Stimulated activated CD8-positive, alpha-beta memory T cell treated with anti-CD3 and anti-CD28 coated beads, Interleukin-4, amount 100 ng/mL, for 48 hours (primary cell): ENCODE measurements around the gene ELL.

Experiments used
- DNase-seq: peaks from one replicate; pipeline ENCODE4 v3.0.0-alpha.2; 2020

Gene ELL

DNA sequence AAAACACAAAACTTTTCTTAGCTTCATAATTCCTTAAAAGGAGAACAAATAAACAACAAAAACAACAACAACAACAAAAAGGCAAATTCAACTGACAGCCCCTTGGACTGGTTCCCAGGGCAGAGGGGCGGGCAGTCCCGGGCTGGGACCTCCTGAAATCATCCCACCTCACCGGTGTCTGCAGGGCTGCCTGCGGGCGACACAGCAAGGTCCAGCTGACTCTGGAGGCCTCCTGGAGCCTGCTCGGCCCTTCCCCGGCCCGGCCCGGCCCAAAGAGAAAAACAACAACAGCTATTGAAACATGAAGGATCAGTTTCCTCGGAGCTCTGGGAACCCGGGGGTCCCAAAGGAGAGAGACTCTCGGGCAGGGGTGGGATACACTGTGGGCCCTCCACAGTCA is 78.9 kb downstream of the ELL start:
- no peak for DNase-seq

- no peak for DNase-seq
Observed at GRCh38 chr19:18441804-18442788, 79.8 kb downstream of the ELL start.

GRCh38 chr19:18440936-18441803 is 80.7 kb downstream of the ELL start:
- DNase-seq, result no peak

GRCh38 chr19:18440415-18440877 is 81.4 kb downstream of the ELL start:
- no peak for DNase-seq

- no peak for DNase-seq
Observed at GRCh38 chr19:18439910-18440237, 82.0 kb downstream of the ELL start.

DNA sequence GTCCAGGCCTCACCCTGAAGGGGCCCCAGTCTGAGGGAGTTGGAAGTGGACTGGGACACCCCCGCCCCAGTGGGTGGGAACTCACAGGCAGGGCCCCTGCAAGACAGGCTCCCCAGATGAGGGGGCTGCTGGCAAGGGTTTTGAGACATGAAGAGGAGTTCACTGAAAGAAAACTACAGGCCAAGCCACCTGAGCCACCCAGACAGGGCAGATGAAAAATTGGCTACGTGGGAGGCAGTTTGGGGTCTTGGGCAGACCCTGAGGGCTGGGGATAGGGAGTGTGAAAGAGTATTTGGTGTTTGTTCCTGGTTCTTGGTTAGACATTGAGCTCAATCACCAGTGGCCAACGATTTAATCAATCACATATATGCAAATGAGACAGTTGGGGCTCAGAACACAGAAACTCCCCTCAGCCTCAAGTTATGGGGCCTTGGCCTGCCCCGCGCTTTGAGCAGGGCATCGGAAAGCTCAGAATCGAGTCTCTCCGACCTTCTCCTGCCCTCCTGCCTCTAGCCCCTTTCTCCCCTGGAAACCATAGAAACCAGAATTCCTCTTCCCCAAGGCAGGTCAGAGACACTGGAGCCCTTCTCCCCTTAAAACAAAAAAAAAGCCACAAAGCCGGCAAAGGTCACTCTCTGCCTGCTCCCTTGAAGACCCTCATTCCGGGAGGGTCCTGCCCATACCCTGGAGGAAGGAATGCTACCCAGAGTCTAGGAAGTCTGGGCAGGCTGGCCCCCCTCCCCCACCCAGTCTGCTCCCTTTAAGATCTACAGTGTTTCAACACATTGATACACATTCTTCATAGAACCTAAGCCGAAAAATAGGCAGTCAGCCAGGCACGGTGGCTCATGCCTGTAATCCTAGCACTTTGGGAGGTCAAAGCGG is 82.6 kb downstream of the ELL start:
- no peak for DNase-seq

GRCh38 chr19:18438331-18439024 is 83.4 kb downstream of the ELL start:
- no peak for DNase-seq

DNA sequence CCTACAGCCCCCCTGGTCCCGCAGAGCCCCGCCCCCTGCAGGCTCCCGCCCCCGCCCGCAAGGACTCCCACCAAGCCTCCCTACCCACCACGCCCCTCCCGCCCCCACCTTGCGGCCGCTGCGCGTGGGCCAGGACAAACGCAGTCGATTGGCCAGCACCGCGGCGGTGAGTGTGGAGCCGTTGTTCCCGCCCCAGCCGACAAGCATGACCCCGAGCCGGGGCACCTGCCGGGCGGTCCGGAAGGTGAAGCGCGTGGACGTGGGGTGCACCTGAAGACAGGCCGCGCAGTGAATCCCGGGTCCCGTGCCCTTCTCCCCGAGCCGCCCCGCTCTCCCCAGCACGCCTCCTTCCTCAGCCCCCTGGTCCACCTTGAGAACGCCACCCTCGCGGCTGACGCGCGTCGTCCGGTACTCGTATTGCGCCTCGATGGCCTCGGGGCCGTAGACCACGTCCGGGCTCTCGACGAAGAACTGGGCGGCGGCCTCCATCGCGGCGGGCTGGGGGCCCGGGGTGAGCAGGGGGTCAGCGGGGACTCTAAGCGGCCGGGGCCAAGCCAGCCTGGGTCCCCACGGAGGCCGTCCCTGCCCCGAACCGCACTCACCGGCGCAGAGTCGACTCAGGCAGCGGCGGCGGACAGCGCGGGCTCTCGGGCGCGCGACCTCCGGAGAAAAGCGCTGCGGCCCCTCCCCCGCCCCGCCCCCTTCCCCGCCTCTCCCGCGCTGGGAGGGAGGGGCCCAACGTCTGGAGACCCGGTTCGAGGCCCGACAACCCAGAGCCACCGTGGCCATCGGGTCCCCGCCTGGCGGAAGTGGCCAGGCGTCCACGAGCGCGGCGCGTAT is 84.2 kb downstream of the ELL start, which contains the start of gene ISYNA1:
Gene ISYNA1, minus strand, starts transcription at position 643 of the 840 bp plus-strand sequence. Its CDS starts 154 bp downstream, at position 489.
- DNase-seq, result peak; percentile 75

- DNase-seq, result peak; percentile 88
Observed at GRCh38 chr19:18436671-18437490, 85.0 kb downstream of the ELL start.

- DNase-seq, result no peak
Observed at GRCh38 chr19:18435842-18436670, 85.8 kb downstream of the ELL start.

GRCh38 chr19:18435178-18435841 is 86.6 kb downstream of the ELL start:
- DNase-seq, result no peak

DNA sequence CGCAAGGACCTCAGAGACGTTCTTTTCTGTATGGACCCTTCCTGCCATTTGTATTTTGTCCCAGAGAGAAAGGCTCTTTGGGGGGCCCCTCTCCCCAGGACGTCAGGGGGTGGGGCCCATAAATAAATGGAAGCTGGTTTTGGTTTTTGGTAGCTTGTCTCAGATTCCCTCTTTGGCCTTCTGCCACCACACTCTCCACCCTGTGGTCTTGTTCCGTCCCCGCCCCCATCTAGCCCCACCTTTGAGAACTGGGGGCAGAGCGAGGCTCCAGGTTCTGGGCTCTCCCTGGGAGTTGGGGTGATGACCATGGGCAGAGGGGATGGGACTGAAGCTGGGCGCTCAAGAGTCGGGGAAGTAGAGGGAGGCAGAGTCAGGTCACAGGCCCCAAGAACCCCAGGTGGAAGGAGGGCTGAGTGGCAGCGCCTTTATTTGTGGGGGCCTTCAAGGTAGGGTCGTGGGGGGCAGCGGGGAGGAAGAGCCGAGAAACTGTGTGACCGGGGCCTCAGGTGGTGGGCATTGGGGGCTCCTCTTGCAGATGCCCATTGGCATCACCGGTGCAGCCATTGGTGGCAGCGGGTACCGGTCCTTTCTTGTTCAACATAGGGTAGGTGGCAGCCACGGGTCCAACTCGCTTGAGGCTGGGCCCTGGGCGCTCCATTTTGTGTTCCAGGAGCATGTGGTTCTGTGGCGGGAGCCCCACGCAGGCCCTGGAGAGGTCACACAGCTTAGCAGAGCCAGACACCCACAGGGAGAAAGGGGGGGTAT is 87.3 kb downstream of the ELL start:
- no peak for DNase-seq

- DNase-seq, result no peak
Observed at GRCh38 chr19:18433735-18434398, 88.0 kb downstream of the ELL start.

DNA sequence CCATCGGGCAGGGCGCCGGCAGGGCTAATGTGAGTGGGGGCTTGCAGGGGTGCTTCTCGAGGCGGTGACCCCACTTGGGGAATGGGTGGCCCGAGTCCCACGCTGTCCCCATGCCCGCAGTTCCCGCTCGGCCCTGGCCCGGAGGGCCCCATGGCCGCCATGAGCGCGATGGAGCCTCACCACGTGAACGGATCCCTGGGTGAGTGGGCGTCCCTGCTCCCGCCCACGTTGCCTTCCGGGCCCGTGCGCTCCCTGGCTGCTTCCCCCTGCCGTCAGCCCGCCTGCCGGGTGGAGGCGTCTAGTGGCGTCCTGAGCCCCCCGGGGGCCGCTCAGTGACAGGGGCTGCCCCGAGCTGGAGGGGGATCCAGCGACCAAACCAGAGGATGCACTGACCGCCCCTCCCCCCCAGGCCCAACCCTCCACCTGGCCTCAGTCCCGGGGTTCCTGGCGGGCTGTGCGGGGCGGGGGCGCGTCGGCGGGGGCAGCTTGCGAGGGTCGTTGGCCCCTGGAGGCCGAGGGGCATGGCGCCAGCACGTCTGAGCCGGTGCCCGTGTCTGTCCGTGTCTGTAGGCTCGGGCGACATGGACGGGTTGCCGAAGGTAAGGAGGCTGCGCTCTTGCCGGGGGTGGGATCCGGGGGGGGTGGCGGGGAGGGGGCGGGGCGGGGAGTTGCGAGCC is 88.7 kb downstream of the ELL start:
- DNase-seq, result no peak

DNA sequence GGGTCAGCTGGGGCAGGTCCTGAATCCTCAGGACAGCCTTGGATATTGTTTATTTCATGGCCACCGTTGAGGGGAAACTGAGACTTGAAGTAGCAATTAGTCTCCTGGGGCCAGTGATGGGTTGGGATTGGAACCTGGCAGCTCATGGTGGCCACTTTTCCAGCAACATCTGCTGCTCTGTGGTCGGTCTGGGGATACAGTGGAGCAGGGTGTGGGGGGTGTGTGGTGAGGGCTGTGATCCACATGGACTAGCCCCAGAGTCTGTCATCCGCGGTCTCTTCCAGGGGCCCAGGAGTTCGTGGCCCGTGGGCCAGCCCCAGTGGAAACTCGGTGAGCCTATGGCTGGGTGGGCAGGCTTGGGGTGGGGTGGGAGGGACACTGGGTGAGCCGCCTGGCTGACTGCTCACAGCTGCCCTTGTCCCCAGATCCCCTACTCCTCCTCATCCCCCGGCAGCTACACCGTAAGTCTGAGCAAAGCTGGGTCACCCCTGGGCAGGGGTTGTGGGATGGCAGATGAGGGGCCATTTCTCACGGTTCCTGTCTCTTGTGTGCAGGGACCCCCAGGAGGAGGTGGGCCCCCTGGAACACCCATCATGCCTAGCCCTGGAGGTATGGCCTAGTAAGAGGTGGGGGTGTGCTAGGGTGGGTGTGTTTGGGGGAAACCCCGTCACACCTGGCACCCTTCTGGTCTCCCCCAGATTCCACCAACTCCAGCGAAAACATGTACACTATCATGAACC is 89.4 kb downstream of the ELL start:
- DNase-seq, result no peak
